H1 (cell line): ENCODE data around the gene ARHGEF19.

ENCODE experiments used
- CBX5 ChIP-seq: fragments of 300-800, 300-1000 bp; sonication (generic); IDR thresholded peaks from 2 replicates; pipeline ENCODE4 v1.7.1; 2016; ENCODE audit warnings: antibody characterized with exemption, low read length, low read depth
- CEBPB ChIP-seq: IDR thresholded peaks from 2 replicates; pipeline ENCODE4 v1.6.1; 2012; ENCODE audit warnings: low read depth, low read length
- CREB1 ChIP-seq: IDR thresholded peaks from 2 replicates; pipeline ENCODE4 v1.6.1; 2012; ENCODE audit warnings: inconsistent platforms
- CTCF ChIP-seq, 3 experiments: IDR thresholded peaks; 1 replicate in 2 of 3; 2 replicates in 1 of 3; pipeline versions ENCODE4 v1.5.1 to v1.6.1; 2011; ENCODE audit warnings: low read length in 3 of 3, mild to moderate bottlenecking in 3 of 3, inconsistent platforms in 2 of 3, low read depth in 1 of 3, moderate library complexity in 1 of 3; ENCODE audit not compliant: insufficient read depth in 1 of 3; ENCODE audit errors: control extremely low read depth in 1 of 3
- MAFK ChIP-seq: IDR thresholded peaks from 2 replicates; pipeline ENCODE4 v1.6.1; 2012; ENCODE audit warnings: low read depth, mild to moderate bottlenecking, improper control_type of control experiment, low read length
- NRF1 ChIP-seq: IDR thresholded peaks from 2 replicates; pipeline ENCODE4 v1.6.1; 2011; ENCODE audit warnings: mild to moderate bottlenecking, low read depth, low read length, improper control_type of control experiment
- POLR2A ChIP-seq, 2 experiments: IDR thresholded peaks; 1 replicate in 1 of 2; 2 replicates in 1 of 2; pipeline ENCODE4 v1.6.1; 2011; ENCODE audit warnings: low read depth in 2 of 2, low read length in 2 of 2, mild to moderate bottlenecking in 2 of 2; ENCODE audit errors: control extremely low read depth in 1 of 2
- SIN3A ChIP-seq, 2 experiments: IDR thresholded peaks in 1 of 2; conservative IDR thresholded peaks in 1 of 2; 2 replicates each; pipeline ENCODE4 v1.6.1; 2011 to 2012; ENCODE audit warnings: low read length in 2 of 2, improper control_type of control experiment in 1 of 2, low read depth in 1 of 2, mild to moderate bottlenecking in 1 of 2
- USF2 ChIP-seq: IDR thresholded peaks from 2 replicates; pipeline ENCODE4 v1.6.1; 2011; ENCODE audit warnings: low read length, improper control_type of control experiment

DNA sequence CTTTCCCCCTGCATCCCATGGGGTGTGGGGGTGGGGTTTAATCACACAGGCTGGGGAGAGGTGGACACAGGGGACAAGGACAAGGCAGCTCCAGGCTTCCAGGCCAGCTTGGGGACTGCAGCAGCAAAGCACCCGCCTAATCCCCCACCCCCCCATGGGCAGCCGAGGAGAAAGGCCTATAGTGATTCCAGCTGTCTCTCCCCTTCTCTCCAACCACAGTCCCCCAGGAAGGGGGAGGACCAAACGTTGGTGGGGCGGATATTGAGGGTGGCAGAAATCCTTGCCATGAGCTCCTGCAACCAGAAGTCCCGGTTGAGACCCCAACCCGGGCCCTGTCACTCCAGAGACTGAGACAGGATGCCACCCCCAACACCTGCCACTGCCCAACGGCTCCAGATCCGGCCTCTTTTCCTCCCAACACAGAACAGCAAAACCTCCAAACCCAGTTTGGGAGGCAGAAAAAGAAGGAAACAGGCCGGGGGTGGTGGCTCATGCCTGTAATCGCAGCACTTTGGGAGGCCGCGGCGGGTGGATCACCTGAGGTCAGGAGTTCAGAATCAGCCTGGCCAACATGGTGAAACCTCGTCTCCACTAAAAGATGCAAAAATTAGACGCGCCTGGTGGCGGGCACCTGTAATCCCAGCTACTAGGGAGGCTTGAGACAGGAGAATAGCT lies 58.3 kb downstream of the ARHGEF19 start:
- no peak for TF ChIP-seq USF2
- no peak; a peak in 1 of 4 replicates for TF ChIP-seq CTCF (IDR thresholded peaks at IDR 0.05; ENCODE audit: control extremely low read depth in 1 of 3, insufficient read depth in 1 of 3, low read depth in 1 of 3, low read length in 3 of 3)
- TF ChIP-seq SIN3A (conservative IDR thresholded peaks at IDR 0.05 in 1 of 2, IDR thresholded peaks at IDR 0.05 in 1 of 2; ENCODE audit: low read depth in 1 of 2, low read length in 2 of 2), result no peak
- no peak for TF ChIP-seq CREB1
- no peak for TF ChIP-seq CBX5
- TF ChIP-seq NRF1, result no peak
- TF ChIP-seq MAFK, result no peak
- no peak for TF ChIP-seq CEBPB
- TF ChIP-seq POLR2A (IDR thresholded peaks at IDR 0.05; ENCODE audit: control extremely low read depth in 1 of 2, low read depth in 2 of 2, low read length in 2 of 2), result no peak
